ENCODE data around the gene COL23A1. TPM values are rescaled to one million over a fixed set of nuclear protein-coding genes. Genes with fewer than 3 reads are reported as not detected.

Gene COL23A1
- total and polyA plus RNA-seq, 8 donors, result 0.06 to 0.68 (median 0.33) TPM; not detected in 2

GRCh38 chr5:178502401-178503100 lies 87.6 kb downstream of the COL23A1 start:
- intact Hi-C loops (cut with DNase I), result no loop called here
- ATAC-seq (no peak), DNase-seq (no peak), FAIRE-seq (no peak)
- H3K36me3 ChIP-seq, result no peaks in the 10 kb centered on the region
- no peak for TF ChIP-seq CTCF (IDR thresholded peaks at IDR 0.05)
- no peak overlapping the region for H3K27ac ChIP-seq
- no peaks in the 10 kb centered on the region for H3K9me3 ChIP-seq
- H3K4me1 ChIP-seq, result no peaks in the 10 kb centered on the region
- no peaks in the 10 kb centered on the region for H3K27me3 ChIP-seq
- H3K4me3 ChIP-seq, result no peak overlapping the region
- WGBS, 2 donors, result 75 to 82% methylated on average over 21 of the region's 21 CpGs

GRCh38 chr5:178499352-178499751 lies 90.8 kb downstream of the COL23A1 start:
- intact Hi-C loops (cut with DNase I), result no loop called here
- no peak for FAIRE-seq
- ATAC-seq, result no peak

GRCh38 chr5:178496642-178497041 lies 93.6 kb downstream of the COL23A1 start:
- ATAC-seq (no peak), FAIRE-seq (no peak), DNase-seq (no peak)
- H3K9me3 ChIP-seq, result no peaks in the 10 kb centered on the region
- intact Hi-C loops (cut with DNase I), result no loop called here
- no peak overlapping the region for H3K27ac ChIP-seq
- no peak overlapping the region for H3K4me3 ChIP-seq
- no peaks in the 10 kb centered on the region for H3K27me3 ChIP-seq
- no peaks in the 10 kb centered on the region for H3K36me3 ChIP-seq
- TF ChIP-seq CTCF (IDR thresholded peaks at IDR 0.05), result no peak
- H3K4me1 ChIP-seq, result no peaks in the 10 kb centered on the region
- 75 to 79% methylated on average over 1 of the region's 1 CpG for WGBS, 2 donors

More at GRCh38 chr5:178499352-178499751, 90.8 kb downstream of the COL23A1 start:
- Histone ChIP-seq H3K4me3 (no peak overlapping the region), H3K36me3 (no peaks in the 10 kb centered on the region), H3K4me1 (no peaks in the 10 kb centered on the region), H3K27ac (no peak overlapping the region), H3K9me3 (no peaks in the 10 kb centered on the region), H3K27me3 (no peaks in the 10 kb centered on the region)
- WGBS, 2 donors, result 46 to 56% methylated on average over 6 of the region's 6 CpGs
- TF ChIP-seq CTCF (IDR thresholded peaks at IDR 0.05), result no peak
- no peak for DNase-seq

- Histone ChIP-seq H3K27me3 (no peaks in the 10 kb centered on the region), H3K4me1 (no peaks in the 10 kb centered on the region), H3K27ac (no peak overlapping the region), H3K4me3 (no peak overlapping the region), H3K36me3 (no peaks in the 10 kb centered on the region), H3K9me3 (no peaks in the 10 kb centered on the region)
- intact Hi-C loops (cut with DNase I), result no loop called here
- WGBS, 2 donors, result 84 to 88% methylated on average over 5 of the region's 5 CpGs
- ATAC-seq (no peak), DNase-seq (no peak), FAIRE-seq (no peak)
- no peak for TF ChIP-seq CTCF (IDR thresholded peaks at IDR 0.05)
Measured at GRCh38 chr5:178496214-178496613, 94.0 kb downstream of the COL23A1 start.

GRCh38 chr5:178495706-178496105 lies 94.5 kb downstream of the COL23A1 start:
- Histone ChIP-seq H3K4me3 (no peak overlapping the region), H3K4me1 (no peaks in the 10 kb centered on the region), H3K27me3 (no peaks in the 10 kb centered on the region), H3K27ac (no peak overlapping the region), H3K36me3 (no peaks in the 10 kb centered on the region), H3K9me3 (no peaks in the 10 kb centered on the region)
- FAIRE-seq (no peak), ATAC-seq (no peak), DNase-seq (no peak)
- intact Hi-C loops (cut with DNase I), result no loop called here
- no peak for TF ChIP-seq CTCF (IDR thresholded peaks at IDR 0.05)
- WGBS, 2 donors, result 68 to 78% methylated on average over 4 of the region's 4 CpGs
